T-helper 2 cell treated with Interferon-gamma antibody and Interleukin-4, amounts not matched to agents 5 μg/mL and 100 μg/mL, for 36 hours (primary cell): Measurements from ENCODE around the gene BPIFB6.
"Not testable (repeated sequence)": the region's sequence is repeated elsewhere in the genome, so short reads cannot be mapped to it uniquely, and the experiment has no call there.

Experiments
- DNase-seq: peaks from one replicate; pipeline ENCODE4 v3.0.0; 2021; ENCODE audit warnings: low spot score
- H3K27ac Mint-ChIP-seq: one replicate; pipeline ENCODE4 v1.8.0; 2021; ENCODE audit warnings: mild to moderate bottlenecking, mixed read lengths
- H3K27me3 Mint-ChIP-seq: one replicate; pipeline ENCODE4 v1.8.0; 2021; ENCODE audit warnings: low read depth, mixed read lengths
- H3K36me3 Mint-ChIP-seq: one replicate; pipeline ENCODE4 v1.8.0; 2021; ENCODE audit warnings: low read depth, mixed read lengths
- H3K4me1 Mint-ChIP-seq: one replicate; pipeline ENCODE4 v1.8.0; 2021; ENCODE audit warnings: low read depth, mixed read lengths
- H3K4me3 Mint-ChIP-seq: one replicate; pipeline ENCODE4 v1.8.0; 2022; ENCODE audit warnings: mild to moderate bottlenecking, moderate library complexity, mixed read lengths
- H3K9me3 Mint-ChIP-seq: one replicate; pipeline ENCODE4 v1.8.0; 2021; ENCODE audit warnings: mixed read lengths

Gene BPIFB6

DNA sequence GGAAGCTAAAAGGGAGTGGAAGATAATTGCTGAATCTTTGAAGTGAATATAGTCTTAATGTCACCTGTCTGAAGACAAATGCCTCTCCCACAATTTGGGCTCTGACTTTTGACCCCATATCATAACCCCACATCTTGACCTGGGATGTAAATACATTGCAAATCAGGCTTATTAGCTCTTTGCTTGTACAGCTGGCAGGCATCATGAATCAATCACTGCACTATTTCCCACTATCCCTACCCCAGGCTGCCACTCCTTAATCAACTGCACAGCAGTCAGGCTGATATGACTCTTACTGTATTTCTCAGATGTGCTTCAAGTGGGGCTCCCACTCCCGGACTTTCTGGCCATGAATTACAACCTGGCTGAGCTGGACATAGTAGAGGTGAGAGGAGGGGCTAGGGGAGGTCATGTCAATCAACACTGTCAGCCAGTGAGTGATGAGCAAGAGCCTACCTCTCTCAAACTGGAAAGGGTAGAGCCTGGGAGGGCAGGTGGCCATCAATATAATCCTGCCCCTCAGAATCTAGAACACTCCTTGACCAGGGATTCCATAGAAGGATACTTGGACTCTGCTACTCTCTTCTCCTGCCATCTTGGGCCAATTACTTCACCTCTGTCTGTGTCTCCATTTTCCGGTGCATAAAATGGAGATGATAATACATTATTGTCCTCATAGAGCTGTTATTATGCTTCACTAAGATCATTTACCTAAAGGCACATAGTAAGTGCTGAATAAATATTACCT lies 11.7 kb downstream of the BPIFB6 start:
- Mint-ChIP-seq H3K4me3 (no peak overlapping the region), H3K27me3 (peaks cover 2% of the 10 kb centered on the region), H3K9me3 (peaks cover 19% of the 10 kb centered on the region), H3K4me1 (no peaks in the 10 kb centered on the region), H3K27ac (no peak overlapping the region), H3K36me3 (no peaks in the 10 kb centered on the region)
- DNase-seq = no peak

DNA sequence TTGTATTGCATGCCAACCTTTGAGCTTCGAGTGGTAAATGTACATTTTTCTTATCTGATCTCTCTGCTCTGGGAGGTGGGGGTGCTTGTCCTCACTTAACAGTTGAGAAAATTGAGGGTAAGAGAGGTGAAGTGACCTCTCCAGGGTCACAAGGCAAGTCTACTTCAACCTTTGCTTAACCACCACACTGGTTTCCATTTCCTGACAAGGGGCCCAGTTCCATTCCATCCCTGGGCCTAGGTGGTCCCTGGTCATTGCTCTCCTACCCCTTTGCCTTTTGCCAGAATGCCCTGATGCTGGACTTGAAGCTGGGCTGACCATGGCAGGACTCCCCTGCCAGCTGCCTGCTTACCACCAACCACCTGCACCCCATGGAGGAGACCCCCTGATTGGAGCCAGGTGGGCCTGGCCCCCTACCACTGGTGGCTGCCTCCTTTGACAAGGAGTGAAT lies 12.3 kb downstream of the BPIFB6 start:
- no peaks in the 10 kb centered on the region for H3K4me1 Mint-ChIP-seq
- H3K9me3 Mint-ChIP-seq = peaks cover 19% of the 10 kb centered on the region
- no peaks in the 10 kb centered on the region for H3K27me3 Mint-ChIP-seq
- no peak overlapping the region for H3K27ac Mint-ChIP-seq
- no peak for DNase-seq
- H3K36me3 Mint-ChIP-seq = no peaks in the 10 kb centered on the region
- no peak overlapping the region for H3K4me3 Mint-ChIP-seq

DNA sequence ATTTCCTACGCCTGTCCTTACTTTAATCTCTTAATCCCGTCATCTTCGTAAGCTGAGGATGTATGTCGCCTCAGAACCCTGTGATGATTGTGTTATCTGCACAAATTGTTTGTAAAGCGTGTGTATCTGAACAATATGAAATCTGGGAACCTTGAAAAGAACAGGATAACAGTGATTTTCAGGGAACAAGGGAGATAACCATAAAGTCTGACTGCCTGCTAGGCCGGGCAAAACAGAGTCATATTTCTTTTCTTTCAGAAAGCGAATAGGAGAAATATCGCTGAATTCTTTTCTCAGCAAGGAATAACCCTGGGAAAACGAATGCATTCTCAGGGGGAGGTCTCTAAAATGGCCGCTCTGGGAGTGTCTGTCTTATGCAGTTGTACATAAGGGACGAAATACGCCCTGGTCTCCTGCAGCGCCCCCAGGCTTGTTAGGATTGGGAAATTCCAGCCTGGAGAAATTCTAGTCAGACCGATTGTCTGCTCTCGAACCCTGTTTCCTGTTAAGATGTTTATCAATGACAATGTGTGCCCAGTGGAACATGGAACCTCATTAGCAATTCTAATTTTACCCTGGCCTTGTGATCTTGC lies 13.8 kb downstream of the BPIFB6 start:
- H3K27ac Mint-ChIP-seq, H3K4me3 Mint-ChIP-seq, H3K4me1 Mint-ChIP-seq, H3K27me3 Mint-ChIP-seq, DNase-seq, H3K36me3 Mint-ChIP-seq: not testable (repeated sequence)
- peaks cover 19% of the 10 kb centered on the region for H3K9me3 Mint-ChIP-seq

DNA sequence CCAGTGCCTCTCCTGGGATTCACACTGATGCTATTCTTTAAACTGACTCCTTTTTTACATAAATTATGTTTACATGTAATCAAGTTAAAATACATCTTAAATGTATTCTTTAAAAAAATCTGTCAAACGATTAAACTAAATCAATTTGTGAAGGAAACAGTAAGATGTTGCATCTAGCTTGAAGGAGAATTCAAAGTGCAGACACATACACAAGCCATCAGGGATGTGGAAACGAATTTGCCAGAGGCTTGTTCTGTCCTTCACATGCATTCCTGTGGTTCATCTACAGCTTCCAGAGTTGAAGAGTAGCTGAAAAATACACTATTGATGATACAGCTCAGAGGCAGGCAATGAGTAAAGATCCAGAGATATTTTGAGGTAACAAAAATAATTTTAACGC lies 15.0 kb downstream of the BPIFB6 start:
- Mint-ChIP-seq H3K4me1 (no peaks in the 10 kb centered on the region), H3K36me3 (no peaks in the 10 kb centered on the region), H3K27me3 (no peaks in the 10 kb centered on the region), H3K27ac (no peak overlapping the region), H3K9me3 (peaks cover 19% of the 10 kb centered on the region), H3K4me3 (no peak overlapping the region)
- DNase-seq = no peak

DNA sequence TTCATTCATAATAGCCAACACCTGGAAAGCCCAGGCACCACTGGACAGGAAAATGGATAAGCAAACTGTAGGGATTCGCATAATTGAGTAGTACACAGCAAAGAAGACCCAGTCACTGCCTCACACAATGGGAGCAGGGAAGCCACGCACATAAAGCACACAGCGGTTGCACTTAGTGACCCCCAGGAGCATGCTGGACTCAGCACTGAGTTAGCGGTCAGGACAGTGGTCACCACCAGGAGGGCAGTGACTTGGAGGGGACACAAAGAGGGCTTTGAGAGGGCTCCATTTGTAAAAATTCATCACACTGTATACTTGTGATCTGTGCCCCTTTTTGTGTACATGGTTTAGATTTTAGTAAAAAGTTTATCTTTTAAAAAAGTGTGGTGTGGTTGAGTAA lies 19.9 kb downstream of the BPIFB6 start:
- Mint-ChIP-seq H3K27ac (no peak overlapping the region), H3K4me3 (no peak overlapping the region), H3K36me3 (no peaks in the 10 kb centered on the region), H3K9me3 (peaks cover 4% of the 10 kb centered on the region), H3K4me1 (no peaks in the 10 kb centered on the region), H3K27me3 (no peaks in the 10 kb centered on the region)
- no peak for DNase-seq

DNA sequence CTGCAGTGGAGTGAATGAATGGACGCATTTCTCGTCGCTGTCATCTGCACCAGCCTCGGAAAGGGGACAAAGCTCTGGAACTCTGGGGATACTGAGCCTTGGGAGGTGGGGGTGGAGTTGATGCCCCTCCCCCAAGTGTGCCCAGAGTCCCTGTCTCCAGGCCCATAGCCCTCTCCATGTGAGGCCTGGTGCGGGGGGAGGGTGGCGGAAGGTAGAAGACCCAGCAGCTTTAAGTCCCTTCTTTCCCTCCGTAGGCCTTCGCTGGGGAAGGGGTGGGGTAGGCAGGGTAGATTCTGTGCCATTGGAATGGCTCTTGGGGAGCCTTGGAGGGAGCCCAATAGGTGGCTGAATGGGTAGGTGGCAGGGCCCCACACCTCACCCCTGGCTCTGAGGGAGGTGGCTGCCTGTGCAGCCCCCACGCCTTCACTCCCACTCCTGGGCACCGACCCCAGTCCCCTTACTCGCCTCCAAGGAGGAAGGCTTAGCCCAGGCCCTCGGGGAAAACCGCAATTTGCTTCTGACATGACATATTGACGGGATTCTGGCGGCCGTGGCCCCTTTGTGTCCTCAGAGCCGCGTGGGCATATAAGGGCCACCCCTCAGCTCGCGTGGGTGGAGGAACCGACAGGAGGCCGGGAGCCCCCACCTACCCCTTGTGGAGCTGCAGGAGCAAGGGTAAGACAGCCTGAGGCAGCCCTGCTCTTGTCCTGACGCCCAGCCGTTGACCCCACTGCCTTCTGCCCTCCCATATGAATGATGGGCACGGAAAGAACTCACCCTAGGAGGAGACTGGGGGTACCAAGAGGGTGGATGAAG lies 22.1 kb downstream of the BPIFB6 start, which contains the start of gene BPIFB3:
TSS of gene BPIFB3 (plus strand) at position 613 of the 816 bp plus-strand sequence. CDS start 1,533 bp downstream, outside the sequence.
- Mint-ChIP-seq H3K27me3 (no peaks in the 10 kb centered on the region), H3K4me3 (no peak within 1 kb of the TSS), H3K9me3 (no peaks in the 10 kb centered on the region), H3K27ac (no peak within 1 kb of the TSS), H3K4me1 (no peaks in the 10 kb centered on the region), H3K36me3 (no peaks in the 10 kb centered on the region)
- no peak for DNase-seq

DNA sequence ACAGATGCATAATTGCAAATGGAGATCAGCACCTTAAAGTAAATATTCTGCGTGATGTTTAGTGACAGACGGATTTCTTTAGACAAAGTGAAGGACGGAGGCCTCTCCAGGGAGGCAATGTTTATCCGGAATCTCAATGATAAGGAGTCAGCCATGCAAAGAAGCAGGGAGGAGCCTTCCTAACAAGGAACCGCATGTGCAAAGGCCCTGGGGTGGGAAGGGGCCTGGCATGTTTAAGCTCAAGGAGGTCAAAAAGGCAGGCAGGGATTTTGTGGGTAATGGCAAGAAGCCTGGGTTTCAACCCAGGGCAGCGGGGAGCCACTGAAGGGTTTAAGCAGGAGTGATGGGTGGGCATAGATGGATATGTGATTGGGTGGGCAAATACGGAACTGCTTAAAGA lies 22.9 kb downstream of the BPIFB6 start:
- Mint-ChIP-seq H3K27ac (no peak overlapping the region), H3K4me1 (no peaks in the 10 kb centered on the region), H3K27me3 (no peaks in the 10 kb centered on the region), H3K9me3 (no peaks in the 10 kb centered on the region), H3K36me3 (no peaks in the 10 kb centered on the region), H3K4me3 (no peak overlapping the region)
- no peak for DNase-seq

DNA sequence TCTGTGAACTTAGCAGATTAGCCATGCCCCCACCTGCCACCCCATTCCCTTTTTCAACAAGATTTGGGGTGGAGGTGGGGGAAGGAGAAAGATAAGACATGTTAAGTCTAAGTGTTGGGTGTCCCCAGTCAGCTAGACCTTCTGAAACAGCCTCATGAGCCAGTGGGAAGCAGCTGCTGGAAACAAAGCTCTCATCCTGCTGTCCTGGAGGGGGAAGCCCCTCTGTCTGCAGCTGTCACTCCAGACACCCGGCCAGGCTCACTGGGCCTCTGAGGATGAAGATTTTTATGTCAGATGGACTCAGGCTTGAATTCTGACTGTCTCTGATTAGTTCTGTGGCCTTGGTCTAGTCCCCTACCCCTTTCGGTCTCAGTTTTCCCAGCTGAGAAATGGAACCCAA lies 23.3 kb downstream of the BPIFB6 start:
- Mint-ChIP-seq H3K9me3 (no peaks in the 10 kb centered on the region), H3K36me3 (no peaks in the 10 kb centered on the region), H3K27me3 (no peaks in the 10 kb centered on the region), H3K27ac (no peak overlapping the region), H3K4me3 (no peak overlapping the region), H3K4me1 (no peaks in the 10 kb centered on the region)
- DNase-seq = no peak

DNA sequence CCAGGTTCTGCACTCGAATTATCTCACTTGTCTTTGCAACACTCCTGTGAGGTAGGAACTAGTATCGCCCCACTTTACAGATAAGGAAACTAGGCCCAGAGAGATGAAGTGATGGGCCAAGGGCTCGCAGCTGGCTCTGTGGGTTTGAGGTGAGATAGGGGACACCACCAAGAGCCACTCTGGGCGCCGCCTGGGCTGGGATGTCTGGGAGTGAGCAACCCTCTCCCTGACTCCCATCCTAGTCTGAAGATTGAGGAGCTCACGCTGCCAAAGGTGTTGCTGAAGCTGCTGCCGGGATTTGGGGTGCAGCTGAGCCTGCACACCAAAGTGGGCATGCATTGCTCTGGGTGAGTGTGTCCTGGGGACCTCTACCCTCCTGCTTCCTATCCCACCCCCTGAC lies 27.7 kb downstream of the BPIFB6 start:
- DNase-seq = no peak
- Mint-ChIP-seq H3K9me3 (no peaks in the 10 kb centered on the region), H3K27ac (no peak overlapping the region), H3K4me3 (no peak overlapping the region), H3K27me3 (no peaks in the 10 kb centered on the region), H3K36me3 (no peaks in the 10 kb centered on the region), H3K4me1 (no peaks in the 10 kb centered on the region)

DNA sequence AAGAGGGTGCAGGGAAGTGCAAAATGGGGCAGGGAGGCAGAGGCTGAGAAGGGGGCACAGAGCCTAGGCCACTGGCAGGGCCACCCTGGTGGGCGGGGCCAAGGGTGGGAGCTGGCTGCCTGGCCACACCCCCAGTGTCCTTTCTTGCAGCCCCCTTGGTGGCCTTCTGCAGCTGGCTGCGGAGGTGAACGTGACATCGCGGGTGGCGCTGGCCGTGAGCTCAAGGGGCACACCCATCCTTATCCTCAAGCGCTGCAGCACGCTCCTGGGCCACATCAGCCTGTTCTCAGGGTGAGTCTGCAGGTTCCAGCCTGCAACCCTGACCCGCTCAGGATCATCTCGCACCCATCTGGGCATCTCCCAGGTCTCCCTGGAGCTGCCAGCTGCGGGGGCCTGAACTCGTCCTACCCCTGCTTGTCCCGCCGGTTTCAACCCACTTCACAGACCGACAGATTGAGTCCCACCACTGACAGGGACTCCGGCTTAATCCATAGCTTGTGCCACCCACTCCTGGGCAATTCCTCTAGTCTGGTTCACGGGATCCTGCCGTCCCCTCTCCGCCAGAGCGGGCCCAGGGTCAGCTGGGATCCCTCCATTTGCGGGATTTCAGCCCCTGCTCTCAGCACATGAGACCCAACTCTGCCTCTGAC lies 28.4 kb downstream of the BPIFB6 start:
- Mint-ChIP-seq H3K9me3 (no peaks in the 10 kb centered on the region), H3K4me1 (no peaks in the 10 kb centered on the region), H3K27me3 (no peaks in the 10 kb centered on the region), H3K4me3 (no peak overlapping the region), H3K27ac (no peak overlapping the region), H3K36me3 (no peaks in the 10 kb centered on the region)
- no peak for DNase-seq

DNA sequence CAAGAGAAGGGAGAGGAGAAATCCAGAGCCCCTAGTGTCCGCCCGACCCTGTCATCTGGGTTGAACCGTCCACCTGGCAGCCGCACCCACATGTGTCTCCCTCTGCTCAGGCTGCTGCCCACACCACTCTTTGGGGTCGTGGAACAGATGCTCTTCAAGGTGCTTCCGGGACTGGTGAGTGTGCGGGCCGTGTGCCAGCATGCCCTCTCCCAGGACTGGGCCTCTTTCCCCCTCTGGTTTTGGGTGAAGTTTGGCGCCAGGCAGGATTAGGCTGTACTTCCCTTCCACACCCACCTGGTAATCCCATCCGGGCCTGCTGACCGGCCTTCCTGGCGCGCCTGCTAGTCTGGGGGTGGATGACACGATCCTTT lies 30.2 kb downstream of the BPIFB6 start:
- Mint-ChIP-seq H3K9me3 (no peaks in the 10 kb centered on the region), H3K36me3 (no peaks in the 10 kb centered on the region), H3K27me3 (no peaks in the 10 kb centered on the region), H3K27ac (no peak overlapping the region), H3K4me1 (no peaks in the 10 kb centered on the region), H3K4me3 (no peak overlapping the region)
- DNase-seq = no peak

DNA sequence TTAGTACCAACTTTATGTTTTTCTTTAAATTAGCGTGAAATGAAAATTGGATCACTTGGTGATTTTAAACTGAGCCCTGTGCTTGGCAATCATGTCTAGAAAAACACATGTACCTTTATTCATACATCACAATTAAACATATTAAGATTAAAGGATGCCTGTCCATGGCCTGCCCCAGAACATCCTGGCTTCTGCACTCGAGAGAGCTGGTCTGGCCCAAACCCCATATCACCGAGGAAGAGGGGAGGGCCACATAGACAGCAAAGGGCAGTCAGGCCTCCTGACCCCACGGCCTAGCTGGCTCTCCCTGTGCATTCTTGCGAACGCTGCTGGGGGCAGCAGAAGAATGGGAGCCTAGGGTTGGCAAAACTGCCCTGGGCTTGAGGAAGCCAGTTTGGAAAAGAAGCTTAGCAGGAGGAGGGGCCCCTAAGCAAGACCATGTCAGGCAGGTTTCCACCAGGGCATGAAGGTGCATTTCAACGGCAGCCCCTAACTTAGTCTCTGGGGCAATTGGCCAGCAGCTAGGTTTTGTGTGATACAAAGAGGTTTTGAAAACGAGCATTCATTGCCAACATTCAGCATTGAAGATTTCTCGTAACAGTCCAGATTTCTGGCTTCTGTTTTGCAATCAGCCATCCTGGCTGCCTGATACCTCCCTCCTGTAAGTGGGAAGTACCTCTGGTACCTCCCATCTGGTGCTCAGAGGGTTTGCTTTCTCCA lies 30.8 kb downstream of the BPIFB6 start:
- Mint-ChIP-seq H3K4me3 (no peak overlapping the region), H3K27ac (no peak overlapping the region), H3K4me1 (no peaks in the 10 kb centered on the region), H3K9me3 (no peaks in the 10 kb centered on the region), H3K36me3 (no peaks in the 10 kb centered on the region), H3K27me3 (no peaks in the 10 kb centered on the region)
- DNase-seq = no peak

DNA sequence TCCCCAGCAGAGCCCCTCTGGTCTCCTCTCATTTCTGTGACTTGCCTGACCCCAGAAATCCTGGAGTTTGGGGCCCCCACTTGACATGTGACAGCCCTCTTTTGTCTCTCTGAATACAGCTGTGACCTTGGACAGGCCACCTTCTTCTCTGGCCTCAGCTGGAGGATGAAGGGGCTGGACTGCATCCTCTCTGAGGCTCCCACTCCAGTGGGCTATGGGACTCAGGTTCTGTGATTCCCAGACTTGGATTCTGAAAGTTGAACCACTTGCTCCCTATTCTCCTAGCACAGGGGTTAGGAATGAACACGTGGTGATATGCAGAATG lies 31.3 kb downstream of the BPIFB6 start:
- Mint-ChIP-seq H3K4me3 (no peak overlapping the region), H3K27ac (no peak overlapping the region), H3K4me1 (no peaks in the 10 kb centered on the region), H3K36me3 (no peaks in the 10 kb centered on the region), H3K27me3 (no peaks in the 10 kb centered on the region), H3K9me3 (no peaks in the 10 kb centered on the region)
- DNase-seq = no peak
